HTERT RPE-1 (cell line): Measurements from ENCODE around the gene CD40LG.

Source experiments
- in situ Hi-C: fragments of 300-500 bp; cut with MboI; formaldehyde crosslinking; loops from 4 replicates; pipeline ENCODE4 v1.14.3; 2020; ENCODE audit warnings: low sequenced_read_pairs

The CD40LG gene

GRCh38 chrX:136647677-136648360, at the start of gene CD40LG:
CD40LG (plus strand) TSS chrX:136648158; CDS start chrX:136648249, 91 bp downstream.
- in situ Hi-C loops = no loop called here

GRCh38 chrX:136598631-136599030, 49.3 kb upstream of the CD40LG start:
- in situ Hi-C loops = no loop called here

DNA sequence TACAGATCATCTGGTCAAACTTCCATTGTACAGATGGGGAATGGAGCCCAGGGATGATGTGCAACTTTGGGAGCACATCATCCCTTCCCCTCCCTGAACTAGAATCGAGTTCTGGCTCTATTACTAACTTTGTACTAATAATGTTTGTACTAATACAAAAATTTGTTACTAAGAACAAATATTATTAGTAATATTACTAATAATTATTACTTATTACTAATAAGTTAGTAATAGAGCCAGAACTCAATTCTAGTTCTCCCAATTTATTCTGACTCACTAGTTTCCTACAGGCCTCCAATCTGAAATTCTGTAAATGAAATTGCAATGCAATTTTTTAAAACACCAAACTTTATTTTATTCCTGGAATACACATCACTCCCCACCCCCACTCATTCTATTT, 47.9 kb upstream of the CD40LG start:
- in situ Hi-C loops = no loop called here

GRCh38 chrX:136607236-136607635, 40.7 kb upstream of the CD40LG start:
- in situ Hi-C loops = no loop called here

DNA sequence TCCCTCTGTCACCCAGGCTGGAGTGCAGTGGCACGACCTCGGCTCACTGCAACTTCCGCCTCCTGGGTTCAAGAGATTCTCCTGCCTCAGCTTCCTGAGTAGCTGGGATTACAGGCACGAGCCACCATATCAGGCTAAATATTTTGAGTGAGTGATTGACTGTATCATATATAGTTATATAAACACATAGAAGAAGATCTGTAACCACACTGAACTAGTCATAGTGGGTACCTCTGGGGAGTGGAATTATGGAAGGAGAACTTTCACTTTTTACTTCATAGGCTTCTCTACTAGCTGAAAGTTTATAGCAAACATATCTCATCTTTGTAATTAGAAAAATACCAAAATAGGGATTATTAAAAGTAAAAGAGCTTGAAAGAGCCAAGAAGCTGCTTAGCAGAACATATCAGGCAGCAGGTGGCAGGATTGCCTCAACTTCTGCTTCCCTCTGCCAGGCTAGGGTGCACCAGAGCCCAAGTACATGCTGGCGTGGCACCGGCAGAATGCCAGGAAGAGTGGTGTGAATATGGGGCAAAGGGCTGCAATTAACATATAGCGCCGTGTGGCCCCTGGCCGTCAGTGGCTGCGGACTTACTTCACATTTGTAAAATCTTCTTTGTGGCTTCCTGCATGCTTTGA, 39.5 kb upstream of the CD40LG start:
- in situ Hi-C loops = no loop called here

GRCh38 chrX:136616987-136617685, 30.8 kb upstream of the CD40LG start:
- in situ Hi-C loops = no loop called here

GRCh38 chrX:136619899-136620505, 28.0 kb upstream of the CD40LG start:
- in situ Hi-C loops = no loop called here

GRCh38 chrX:136620780-136621179, 27.2 kb upstream of the CD40LG start:
- in situ Hi-C loops = no loop called here

GRCh38 chrX:136622568-136622967, 25.4 kb upstream of the CD40LG start:
- in situ Hi-C loops = no loop called here

DNA sequence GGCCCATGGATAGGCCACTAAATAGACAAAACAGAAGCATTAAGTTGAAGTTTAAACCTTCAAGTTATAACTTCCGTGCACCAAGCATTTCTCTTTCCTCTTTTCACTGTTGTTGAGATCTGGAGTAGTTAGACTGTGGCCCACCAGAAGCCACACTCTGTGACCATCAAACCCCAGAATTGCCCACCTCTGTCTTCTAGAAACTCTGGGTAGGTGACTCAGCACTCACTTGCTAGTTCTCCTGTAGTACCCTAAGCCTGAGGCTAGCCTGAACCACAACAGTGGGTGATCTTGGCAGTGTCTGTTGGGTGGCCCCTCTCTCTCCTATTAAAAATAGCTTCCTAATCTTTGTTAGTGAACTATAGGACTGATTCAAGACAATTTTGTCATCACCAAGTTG, 24.6 kb upstream of the CD40LG start:
- in situ Hi-C loops = no loop called here

DNA sequence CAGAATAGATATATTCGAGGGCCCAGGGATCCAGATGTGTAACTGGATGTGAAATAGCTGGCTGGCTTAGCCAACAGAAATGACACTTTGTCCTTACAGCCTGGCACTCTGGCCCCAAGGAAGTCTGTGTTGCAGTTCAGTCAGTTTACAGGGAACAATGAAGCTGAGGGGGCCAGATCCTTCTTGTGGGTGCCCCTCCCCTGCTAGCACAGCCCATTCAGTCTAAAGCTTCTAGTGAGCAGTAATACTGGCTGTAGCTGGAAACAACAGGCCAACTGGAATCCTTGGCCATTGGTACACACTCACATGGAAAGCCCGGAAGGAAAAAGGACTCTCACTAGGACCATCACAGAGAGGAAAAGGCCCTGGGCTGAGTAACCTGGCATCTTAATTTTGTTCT, 22.7 kb upstream of the CD40LG start:
- in situ Hi-C loops = no loop called here

- in situ Hi-C loops = no loop called here
Measured at GRCh38 chrX:136626237-136626636, 21.7 kb upstream of the CD40LG start.

GRCh38 chrX:136626891-136627290, 21.1 kb upstream of the CD40LG start:
- in situ Hi-C loops = no loop called here

GRCh38 chrX:136627409-136627808, 20.5 kb upstream of the CD40LG start:
- in situ Hi-C loops = no loop called here

- in situ Hi-C loops = no loop called here
Measured at GRCh38 chrX:136629084-136629750, 18.7 kb upstream of the CD40LG start.

GRCh38 chrX:136630881-136631280, 17.1 kb upstream of the CD40LG start:
- in situ Hi-C loops = no loop called here

- in situ Hi-C loops = no loop called here
Measured at GRCh38 chrX:136635235-136635634, 12.7 kb upstream of the CD40LG start.

- in situ Hi-C loops = no loop called here
Measured at GRCh38 chrX:136636121-136636520, 11.8 kb upstream of the CD40LG start.

DNA sequence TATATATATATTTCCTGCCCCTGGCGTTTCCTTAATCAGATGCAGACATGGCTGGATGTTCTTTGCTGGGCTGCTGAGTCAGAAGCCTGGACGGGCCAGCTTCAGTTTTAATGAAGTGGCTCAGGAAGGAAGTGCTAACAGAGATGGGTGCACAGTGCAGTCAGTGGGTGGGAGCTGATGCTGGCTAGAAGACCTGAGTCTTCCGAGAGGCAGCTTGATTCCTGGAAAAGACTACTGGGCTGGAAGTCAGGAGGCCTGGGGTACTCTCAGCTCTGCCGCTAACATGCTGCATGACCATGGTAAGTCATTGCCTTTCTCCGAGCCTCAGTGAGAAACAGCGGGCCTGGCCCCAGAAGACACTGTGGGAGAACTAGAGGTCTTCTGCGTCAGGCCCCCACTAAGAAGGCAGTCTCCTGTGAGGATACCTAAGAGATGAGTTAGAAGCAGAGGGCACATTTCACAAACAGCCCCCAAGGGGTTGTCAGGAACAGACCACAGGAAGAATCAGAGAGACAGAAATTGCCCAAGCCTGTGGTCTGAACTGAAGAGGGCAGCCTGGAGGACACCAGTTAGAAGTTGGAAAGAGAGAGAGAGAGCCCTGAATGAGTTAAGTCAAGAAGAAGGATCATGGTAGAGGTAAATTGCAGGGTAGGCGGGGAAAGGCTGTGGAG, 8.3 kb upstream of the CD40LG start:
- in situ Hi-C loops = no loop called here

- in situ Hi-C loops = no loop called here
Measured at GRCh38 chrX:136643243-136643642, 4.7 kb upstream of the CD40LG start.
